HepG2 (cell line): ENCODE measurements around the gene RNASE11. TPM values are rescaled to one million over a fixed set of nuclear protein-coding genes. Genes with fewer than 3 reads are reported as not detected.

ENCODE experiments used
- ARNT2 ChIP-seq: sonication (generic); formaldehyde crosslinking; IDR thresholded peaks from 2 replicates; pipeline ENCODE4 v1.8.0; 2022; ENCODE audit warnings: mild to moderate bottlenecking, low read depth, missing genetic modification reagents, moderate library complexity
- CEBPB ChIP-seq: IDR thresholded peaks from 2 replicates; pipeline ENCODE4 v1.6.1; 2011; ENCODE audit warnings: low read depth, low read length, improper control_type of control experiment, borderline replicate concordance
- CEBPG ChIP-seq: IDR thresholded peaks from 2 replicates; pipeline ENCODE4 v1.6.1; 2016
- DR1 ChIP-seq: sonication (generic); formaldehyde crosslinking; IDR thresholded peaks from 2 replicates; pipeline ENCODE4 v1.8.0; 2021; ENCODE audit warnings: mild to moderate bottlenecking, missing genetic modification reagents, inconsistent platforms
- EP300 ChIP-seq, 3 experiments: sonication (generic) in 1 of 3; formaldehyde crosslinking in 1 of 3; IDR thresholded peaks; 2 replicates each; pipeline versions ENCODE4 v1.5.1 to v1.6.1; 2011 to 2020; ENCODE audit warnings: low read depth in 2 of 3, low read length in 2 of 3, borderline replicate concordance in 1 of 3, improper control_type of control experiment in 1 of 3, mild to moderate bottlenecking in 1 of 3, missing genetic modification reagents in 1 of 3, moderate library complexity in 1 of 3
- FOSL1 ChIP-seq: sonication (generic); formaldehyde crosslinking; IDR thresholded peaks from 2 replicates; pipeline ENCODE4 v1.9.0; 2021; ENCODE audit warnings: missing genetic modification reagents, borderline replicate concordance
- HNF4A ChIP-seq: sonication (generic); formaldehyde crosslinking; IDR thresholded peaks from 2 replicates; pipeline ENCODE4 v1.4.0; 2020; ENCODE audit warnings: missing genetic modification reagents
- MXD4 ChIP-seq: IDR thresholded peaks from 2 replicates; pipeline ENCODE4 v1.6.1; 2016; ENCODE audit warnings: mild to moderate bottlenecking, missing biosample characterization, missing genetic modification reagents
- NFKB2 ChIP-seq: sonication (generic); formaldehyde crosslinking; IDR thresholded peaks from 2 replicates; pipeline ENCODE4 v1.4.0; 2020; ENCODE audit warnings: missing genetic modification reagents, borderline replicate concordance
- PCBP2 ChIP-seq: fragments of 200-400 bp; formaldehyde crosslinking; optimal IDR thresholded peaks from 2 replicates; pipeline ENCODE3; 2018; ENCODE audit warnings: low read length, low read depth; ENCODE audit not compliant: poor library complexity, severe bottlenecking
- U2AF2 ChIP-seq: fragments of 200-400 bp; formaldehyde crosslinking; IDR thresholded peaks from 2 replicates; pipeline ENCODE4 v1.6.1; 2017; ENCODE audit warnings: low read depth, mild to moderate bottlenecking, low read length
- ZNF136 ChIP-seq: sonication (generic); formaldehyde crosslinking; IDR thresholded peaks from 2 replicates; pipeline ENCODE4 v1.8.1; 2022; ENCODE audit warnings: low read depth, mild to moderate bottlenecking, moderate library complexity, missing genetic modification reagents
- ZNF317 ChIP-seq: sonication (generic); formaldehyde crosslinking; IDR thresholded peaks from 2 replicates; pipeline ENCODE4 v1.5.0; 2020; ENCODE audit warnings: mild to moderate bottlenecking, missing genetic modification reagents
- ZNF326 ChIP-seq: sonication (generic); formaldehyde crosslinking; IDR thresholded peaks from 2 replicates; pipeline ENCODE4 v1.4.0; 2020; ENCODE audit warnings: missing genetic modification reagents, borderline replicate concordance
- ZNF441 ChIP-seq: sonication (generic); formaldehyde crosslinking; IDR thresholded peaks from 2 replicates; pipeline ENCODE4 v1.7.0; 2021; ENCODE audit warnings: missing genetic modification reagents, borderline replicate concordance
- ZNF589 ChIP-seq: sonication (generic); formaldehyde crosslinking; conservative IDR thresholded peaks from 2 replicates; pipeline ENCODE4 v1.8.0; 2022; ENCODE audit warnings: mild to moderate bottlenecking, moderate library complexity, missing genetic modification reagents
- polyA plus RNA-seq, 8 experiments: library from polyadenylated mRNA; depleted of rRNA in 3 of 8; stranded (reverse) in 7 of 8; unstranded in 1 of 8; fragments of >200 nt; fragmentation: Illumina TruSeq in 4 of 8; extraction: Trizol in 4 of 8; gene quantifications; 2 replicates each; pipeline versions ENCODE4 v1.2.1 to v1.2.3, GENCODE V29; 2011 to 2016; ENCODE audit warnings: low read depth in 4 of 8, missing spikeins in 1 of 8, mixed read lengths in 1 of 8; ENCODE audit not compliant: insufficient read depth in 1 of 8
- total RNA-seq, 5 experiments: library from RNA; depleted of rRNA; stranded (reverse); fragments of >200 nt; fragmentation: Illumina TruSeq; extraction: Trizol; gene quantifications; 2 replicates each; pipeline ENCODE4 v1.2.3, GENCODE V29; 2016; ENCODE audit warnings: low read depth in 1 of 5
- TF ChIP-seq, protein P1 (sequence below): sonication (generic); formaldehyde crosslinking; IDR thresholded peaks from 2 replicates; pipeline ENCODE4 v1.4.0; 2020; ENCODE audit warnings: missing genetic modification reagents
- TF ChIP-seq, protein P2 (sequence below): sonication (generic); formaldehyde crosslinking; IDR thresholded peaks from 2 replicates; pipeline ENCODE4 v1.5.1; 2020; ENCODE audit warnings: mild to moderate bottlenecking, missing genetic modification reagents, borderline replicate concordance
- TF ChIP-seq, protein P3 (sequence below), 2 experiments: sonication (generic) in 1 of 2; formaldehyde crosslinking in 1 of 2; IDR thresholded peaks; 2 replicates each; pipeline versions ENCODE4 v1.4.0 to v1.6.1; 2018 to 2020; ENCODE audit warnings: missing genetic modification reagents in 2 of 2, borderline replicate concordance in 1 of 2, low read depth in 1 of 2, mild to moderate bottlenecking in 1 of 2, missing biosample characterization in 1 of 2

RNASE11 gene
- total and polyA plus RNA-seq, 2 of the 13 experiments (the other 11 are each of a cell fraction or from before 2014, with no cell fraction given) = not detected

DNA sequence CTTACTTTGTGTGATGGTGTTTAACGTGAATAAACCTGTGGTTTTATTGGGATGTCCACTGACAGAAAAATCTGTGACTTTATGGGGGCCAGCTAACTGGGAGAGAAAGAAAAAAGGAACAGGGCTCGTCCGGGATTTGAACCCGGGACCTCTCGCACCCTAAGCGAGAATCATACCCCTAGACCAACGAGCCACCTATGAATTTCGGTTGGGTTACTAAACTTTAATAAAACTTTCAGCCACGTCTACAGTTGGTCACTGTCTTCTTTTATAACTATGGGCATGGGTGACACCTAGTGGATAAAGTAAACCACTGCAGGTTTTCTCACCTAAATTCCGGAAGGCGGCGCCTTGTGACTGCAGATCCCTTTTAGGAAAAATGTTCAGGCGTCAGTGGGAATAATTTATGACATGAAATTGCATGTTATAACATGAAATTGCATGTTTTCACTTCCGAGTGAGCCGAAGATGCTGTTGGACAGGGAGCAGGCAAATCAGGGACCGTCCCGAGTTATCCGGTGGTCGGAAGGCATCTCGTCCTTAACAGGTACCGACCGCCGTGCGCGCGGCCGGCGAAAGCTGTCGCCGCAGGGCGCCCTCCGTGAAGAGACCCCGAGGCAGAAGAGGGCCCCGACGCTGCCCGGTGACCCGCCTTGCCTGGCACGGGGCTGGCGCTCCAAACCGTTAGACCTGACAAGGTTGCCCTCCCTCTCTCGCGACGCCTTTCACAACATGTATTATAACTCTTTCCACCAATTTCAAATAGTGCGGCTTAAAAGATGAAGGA, 21.6 kb upstream of the RNASE11 start (continued):
- TF ChIP-seq CEBPB (no peak), ZNF589 (peak; percentile 66; the same call in 1 of the 2 replicates), ZNF317 (peak; percentile 18; the same call in 1 of the 2 replicates), ZNF441 (CRISPR knock-in tag) (no peak), MXD4 (CRISPR knock-in tag) (0 out of 2 replicates have a peak, but pooled peaks have one; percentile 42), HNF4A (CRISPR knock-in tag) (no peak), ZNF326 (CRISPR knock-in tag) (no peak), EP300 (IDR thresholded peaks at IDR 0.05; ENCODE audit: low read depth in 2 of 2, low read length in 2 of 2) (no peak), EP300 (CRISPR knock-in tag; IDR thresholded peaks at IDR 0.05; ENCODE audit: borderline replicate concordance) (peak; percentile 9; the same call in 1 of the 2 replicates), CEBPG (CRISPR knock-in tag) (no peak), NFKB2 (CRISPR knock-in tag) (peak; percentile 72; the same call in 1 of the 2 replicates), PCBP2 (no peak), FOSL1 (CRISPR knock-in tag) (no peak), ARNT2 (CRISPR knock-in tag) (no peak), DR1 (CRISPR knock-in tag) (no peak), ZNF136 (peak; percentile 7; the same call in 1 of the 2 replicates), U2AF2 (no peak)
- TF ChIP-seq, protein P1, sequence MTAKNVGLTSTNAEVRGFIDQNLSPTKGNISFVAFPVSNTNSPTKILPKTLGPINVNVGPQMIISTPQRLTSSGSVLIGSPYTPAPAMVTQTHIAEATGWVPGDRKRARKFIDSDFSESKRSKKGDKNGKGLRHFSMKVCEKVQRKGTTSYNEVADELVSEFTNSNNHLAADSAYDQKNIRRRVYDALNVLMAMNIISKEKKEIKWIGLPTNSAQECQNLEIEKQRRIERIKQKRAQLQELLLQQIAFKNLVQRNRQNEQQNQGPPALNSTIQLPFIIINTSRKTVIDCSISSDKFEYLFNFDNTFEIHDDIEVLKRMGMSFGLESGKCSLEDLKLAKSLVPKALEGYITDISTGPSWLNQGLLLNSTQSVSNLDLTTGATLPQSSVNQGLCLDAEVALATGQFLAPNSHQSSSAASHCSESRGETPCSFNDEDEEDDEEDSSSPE (CRISPR knock-in tag) = no peak
- TF ChIP-seq, protein P2, sequence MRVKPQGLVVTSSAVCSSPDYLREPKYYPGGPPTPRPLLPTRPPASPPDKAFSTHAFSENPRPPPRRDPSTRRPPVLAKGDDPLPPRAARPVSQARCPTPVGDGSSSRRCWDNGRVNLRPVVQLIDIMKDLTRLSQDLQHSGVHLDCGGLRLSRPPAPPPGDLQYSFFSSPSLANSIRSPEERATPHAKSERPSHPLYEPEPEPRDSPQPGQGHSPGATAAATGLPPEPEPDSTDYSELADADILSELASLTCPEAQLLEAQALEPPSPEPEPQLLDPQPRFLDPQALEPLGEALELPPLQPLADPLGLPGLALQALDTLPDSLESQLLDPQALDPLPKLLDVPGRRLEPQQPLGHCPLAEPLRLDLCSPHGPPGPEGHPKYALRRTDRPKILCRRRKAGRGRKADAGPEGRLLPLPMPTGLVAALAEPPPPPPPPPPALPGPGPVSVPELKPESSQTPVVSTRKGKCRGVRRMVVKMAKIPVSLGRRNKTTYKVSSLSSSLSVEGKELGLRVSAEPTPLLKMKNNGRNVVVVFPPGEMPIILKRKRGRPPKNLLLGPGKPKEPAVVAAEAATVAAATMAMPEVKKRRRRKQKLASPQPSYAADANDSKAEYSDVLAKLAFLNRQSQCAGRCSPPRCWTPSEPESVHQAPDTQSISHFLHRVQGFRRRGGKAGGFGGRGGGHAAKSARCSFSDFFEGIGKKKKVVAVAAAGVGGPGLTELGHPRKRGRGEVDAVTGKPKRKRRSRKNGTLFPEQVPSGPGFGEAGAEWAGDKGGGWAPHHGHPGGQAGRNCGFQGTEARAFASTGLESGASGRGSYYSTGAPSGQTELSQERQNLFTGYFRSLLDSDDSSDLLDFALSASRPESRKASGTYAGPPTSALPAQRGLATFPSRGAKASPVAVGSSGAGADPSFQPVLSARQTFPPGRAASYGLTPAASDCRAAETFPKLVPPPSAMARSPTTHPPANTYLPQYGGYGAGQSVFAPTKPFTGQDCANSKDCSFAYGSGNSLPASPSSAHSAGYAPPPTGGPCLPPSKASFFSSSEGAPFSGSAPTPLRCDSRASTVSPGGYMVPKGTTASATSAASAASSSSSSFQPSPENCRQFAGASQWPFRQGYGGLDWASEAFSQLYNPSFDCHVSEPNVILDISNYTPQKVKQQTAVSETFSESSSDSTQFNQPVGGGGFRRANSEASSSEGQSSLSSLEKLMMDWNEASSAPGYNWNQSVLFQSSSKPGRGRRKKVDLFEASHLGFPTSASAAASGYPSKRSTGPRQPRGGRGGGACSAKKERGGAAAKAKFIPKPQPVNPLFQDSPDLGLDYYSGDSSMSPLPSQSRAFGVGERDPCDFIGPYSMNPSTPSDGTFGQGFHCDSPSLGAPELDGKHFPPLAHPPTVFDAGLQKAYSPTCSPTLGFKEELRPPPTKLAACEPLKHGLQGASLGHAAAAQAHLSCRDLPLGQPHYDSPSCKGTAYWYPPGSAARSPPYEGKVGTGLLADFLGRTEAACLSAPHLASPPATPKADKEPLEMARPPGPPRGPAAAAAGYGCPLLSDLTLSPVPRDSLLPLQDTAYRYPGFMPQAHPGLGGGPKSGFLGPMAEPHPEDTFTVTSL (CRISPR knock-in tag) = no peak
- TF ChIP-seq, protein P3, sequence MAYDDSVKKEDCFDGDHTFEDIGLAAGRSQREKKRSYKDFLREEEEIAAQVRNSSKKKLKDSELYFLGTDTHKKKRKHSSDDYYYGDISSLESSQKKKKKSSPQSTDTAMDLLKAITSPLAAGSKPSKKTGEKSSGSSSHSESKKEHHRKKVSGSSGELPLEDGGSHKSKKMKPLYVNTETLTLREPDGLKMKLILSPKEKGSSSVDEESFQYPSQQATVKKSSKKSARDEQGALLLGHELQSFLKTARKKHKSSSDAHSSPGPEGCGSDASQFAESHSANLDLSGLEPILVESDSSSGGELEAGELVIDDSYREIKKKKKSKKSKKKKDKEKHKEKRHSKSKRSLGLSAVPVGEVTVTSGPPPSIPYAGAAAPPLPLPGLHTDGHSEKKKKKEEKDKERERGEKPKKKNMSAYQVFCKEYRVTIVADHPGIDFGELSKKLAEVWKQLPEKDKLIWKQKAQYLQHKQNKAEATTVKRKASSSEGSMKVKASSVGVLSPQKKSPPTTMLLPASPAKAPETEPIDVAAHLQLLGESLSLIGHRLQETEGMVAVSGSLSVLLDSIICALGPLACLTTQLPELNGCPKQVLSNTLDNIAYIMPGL (CRISPR knock-in tag; IDR thresholded peaks at IDR 0.05; ENCODE audit: borderline replicate concordance in 1 of 2, low read depth in 1 of 2) = peak; percentile 90 to 100; a peak in 3 of 4 replicates
